GM12865 (cell line): ENCODE data around the gene ATP8A2.
"Not testable (repeated sequence)": the region's sequence is repeated elsewhere in the genome, so short reads cannot be mapped to it uniquely, and the experiment has no call there.

ENCODE experiments used
- DNase-seq: peaks from one replicate; pipeline ENCODE4 v3.0.0; 2010; ENCODE audit warnings: low read depth
- H3K4me3 ChIP-seq: 2 replicates; pipeline ENCODE4 v1.5.1; 2011; ENCODE audit warnings: mild to moderate bottlenecking, low read depth, low read length, control low read depth
- CTCF ChIP-seq: IDR thresholded peaks from 2 replicates; pipeline ENCODE4 v1.5.1; 2011; ENCODE audit warnings: low read length, control low read depth, low read depth, inconsistent platforms; ENCODE audit not compliant: insufficient read depth; ENCODE audit errors: missing control alignments

Gene ATP8A2

GRCh38 chr13:25819856-25820530 is 448.2 kb downstream of the ATP8A2 start:
- TF ChIP-seq CTCF: no peak
- H3K4me3 ChIP-seq: no peak overlapping the region
- no peak for DNase-seq

- no peak for TF ChIP-seq CTCF
- DNase-seq: no peak
- H3K4me3 ChIP-seq: no peak overlapping the region
Measured at GRCh38 chr13:25821776-25822175, 450.0 kb downstream of the ATP8A2 start.

- not testable (repeated sequence) for DNase-seq, H3K4me3 ChIP-seq
Measured at GRCh38 chr13:25827221-25827620, 455.4 kb downstream of the ATP8A2 start.

- H3K4me3 ChIP-seq: no peak overlapping the region
- no peak for DNase-seq
- TF ChIP-seq CTCF: no peak
Measured at GRCh38 chr13:25827831-25828465, 456.2 kb downstream of the ATP8A2 start.

- no peak for DNase-seq
- no peak for TF ChIP-seq CTCF
- no peak overlapping the region for H3K4me3 ChIP-seq
Measured at GRCh38 chr13:25833761-25834160, 462.0 kb downstream of the ATP8A2 start.

GRCh38 chr13:25836574-25837336 is 465.0 kb downstream of the ATP8A2 start:
- no peak overlapping the region for H3K4me3 ChIP-seq
- no peak for DNase-seq
- no peak for TF ChIP-seq CTCF

- no peak for DNase-seq
- no peak for TF ChIP-seq CTCF
- no peak overlapping the region for H3K4me3 ChIP-seq
Measured at GRCh38 chr13:25839371-25839770, 467.6 kb downstream of the ATP8A2 start.
